Neural cell (in vitro differentiated cells): ENCODE measurements around the gene CNTLN. TPM values are rescaled to one million over a fixed set of nuclear protein-coding genes. Genes with fewer than 3 reads are reported as not detected.

Source experiments
- H2AFZ ChIP-seq: fragments of 200-600, 300-800 bp; sonication (generic), shearing (Covaris generic); 2 replicates; pipeline ENCODE4 v1.6.0; 2014; ENCODE audit warnings: low read depth, mild to moderate bottlenecking, antibody characterized with exemption, low read length, moderate library complexity
- H3F3A ChIP-seq: fragments of 200-600 bp; shearing (Covaris generic); 2 replicates; pipeline ENCODE4 v1.6.1; 2016; ENCODE audit warnings: mild to moderate bottlenecking, moderate library complexity, mixed read lengths, antibody characterized with exemption, low read length; ENCODE audit not compliant: insufficient read depth, poor library complexity, severe bottlenecking
- H3K27ac ChIP-seq: fragments of 200-600, 300-800 bp; sonication (generic), shearing (Covaris generic); 2 replicates; pipeline ENCODE4 v1.5.1; 2014; ENCODE audit warnings: mild to moderate bottlenecking, low read length, moderate library complexity
- H3K27me3 ChIP-seq: fragments of 300-800, 200-600 bp; sonication (generic), shearing (Covaris generic); 2 replicates; pipeline ENCODE4 v1.6.0; 2014; ENCODE audit warnings: mild to moderate bottlenecking, low read depth, low read length, moderate library complexity; ENCODE audit not compliant: insufficient read depth
- H3K36me3 ChIP-seq: fragments of 300-800, 200-600 bp; sonication (generic), shearing (Covaris generic); 2 replicates; pipeline ENCODE4 v1.5.1; 2014; ENCODE audit warnings: mild to moderate bottlenecking, antibody characterized with exemption, low read length, moderate library complexity; ENCODE audit not compliant: insufficient read depth
- H3K4me2 ChIP-seq: fragments of 300-800, 200-600 bp; sonication (generic), shearing (Covaris generic); 2 replicates; pipeline ENCODE4 v1.6.0; 2014; ENCODE audit warnings: mild to moderate bottlenecking, low read length
- H3K4me3 ChIP-seq: fragments of 300-800, 200-600 bp; sonication (generic), shearing (Covaris generic); 2 replicates; pipeline ENCODE4 v1.5.1; 2014; ENCODE audit warnings: mild to moderate bottlenecking, low read length, moderate library complexity
- H3K79me2 ChIP-seq: fragments of 200-600 bp; shearing (Covaris generic); replicated peaks from 2 replicates; pipeline ENCODE4 v1.6.0; 2014; ENCODE audit warnings: mild to moderate bottlenecking, low read length, moderate library complexity; ENCODE audit not compliant: insufficient read depth
- H3K9ac ChIP-seq: fragments of 300-800, 200-600 bp; sonication (generic), shearing (Covaris generic); 2 replicates; pipeline ENCODE4 v1.6.1; 2016; ENCODE audit warnings: mild to moderate bottlenecking, low read length, mixed read lengths
- H3K9me2 ChIP-seq: fragments of 200-600 bp; shearing (Covaris generic); 2 replicates; pipeline ENCODE4 v1.6.1; 2016; ENCODE audit warnings: mild to moderate bottlenecking, low read length, mixed read lengths; ENCODE audit not compliant: insufficient read depth
- H3K9me3 ChIP-seq: fragments of 200-600, 300-800 bp; sonication (generic), shearing (Covaris generic); 2 replicates; pipeline ENCODE4 v1.6.1; 2016; ENCODE audit warnings: mild to moderate bottlenecking, mixed run types, low read length, moderate library complexity, mixed read lengths
- H4K20me1 ChIP-seq: fragments of 200-600 bp; shearing (Covaris generic); 2 replicates; pipeline ENCODE4 v1.6.1; 2016; ENCODE audit warnings: mild to moderate bottlenecking, mixed run types; ENCODE audit not compliant: insufficient read depth
- CTCF ChIP-seq: fragments of 450-650 bp; IDR thresholded peaks from 2 replicates; pipeline ENCODE4 v1.5.1; 2014; ENCODE audit warnings: antibody characterized with exemption, mild to moderate bottlenecking, moderate library complexity; ENCODE audit not compliant: poor library complexity, severe bottlenecking
- EP300 ChIP-seq: fragments of 450-650 bp; conservative IDR thresholded peaks from 2 replicates; pipeline ENCODE4 v1.6.1; 2014; ENCODE audit warnings: antibody characterized with exemption, mild to moderate bottlenecking, moderate library complexity; ENCODE audit not compliant: poor library complexity, severe bottlenecking
- EZH2 ChIP-seq: fragments of 200-600, 300-800 bp; shearing (Covaris generic), sonication (generic); IDR thresholded peaks from 2 replicates; pipeline ENCODE4 v1.6.1; 2014; ENCODE audit warnings: antibody characterized with exemption, low read length, borderline replicate concordance, mild to moderate bottlenecking; ENCODE audit not compliant: insufficient read depth, poor library complexity, severe bottlenecking
- MXI1 ChIP-seq: fragments of 450-650 bp; conservative IDR thresholded peaks from 2 replicates; pipeline ENCODE4 v1.6.1; 2014; ENCODE audit warnings: antibody characterized with exemption, mild to moderate bottlenecking; ENCODE audit not compliant: poor library complexity, severe bottlenecking
- POLR2AphosphoS5 ChIP-seq: IDR thresholded peaks from 2 replicates; pipeline ENCODE4 v1.6.1; 2012
- RAD21 ChIP-seq: fragments of 450-650 bp; conservative IDR thresholded peaks from 2 replicates; pipeline ENCODE4 v1.6.1; 2014; ENCODE audit warnings: antibody characterized with exemption, mild to moderate bottlenecking, moderate library complexity
- REST ChIP-seq: IDR thresholded peaks from 2 replicates; pipeline ENCODE4 v1.6.1; 2012; ENCODE audit warnings: borderline replicate concordance
- SMC3 ChIP-seq: fragments of 450-650 bp; conservative IDR thresholded peaks from 2 replicates; pipeline ENCODE4 v1.6.1; 2014; ENCODE audit warnings: antibody characterized with exemption, mild to moderate bottlenecking, moderate library complexity; ENCODE audit not compliant: poor library complexity
- TAF1 ChIP-seq: IDR thresholded peaks from 2 replicates; pipeline ENCODE4 v1.6.1; 2012; ENCODE audit warnings: low read depth
- polyA plus RNA-seq: library from polyadenylated mRNA; depleted of rRNA; stranded (reverse); fragments of >200 nt; gene quantifications from 2 replicates; pipeline ENCODE4 v1.2.3, GENCODE V29; 2014

The CNTLN gene
- polyA plus RNA-seq, 1 donor from 2014 or later: 5.0 TPM

GRCh38 chr9:17328331-17328730 is 193.5 kb downstream of the CNTLN start:
- Histone ChIP-seq H3F3A (no peaks in the 10 kb centered on the region), H3K4me3 (no peak overlapping the region), H3K27ac (no peak overlapping the region), H3K4me2 (no peak overlapping the region), H3K27me3 (no peaks in the 10 kb centered on the region), H3K79me2 (no peaks in the 10 kb centered on the region), H4K20me1 (no peaks in the 10 kb centered on the region), H2AFZ (no peak overlapping the region), H3K9ac (no peak overlapping the region), H3K9me2 (no peaks in the 10 kb centered on the region), H3K9me3 (no peaks in the 10 kb centered on the region), H3K36me3 (no peaks in the 10 kb centered on the region)
- no peak for TF ChIP-seq REST
- TF ChIP-seq CTCF: no peak
- TF ChIP-seq TAF1: no peak
- no peak for TF ChIP-seq POLR2AphosphoS5
- TF ChIP-seq SMC3: no peak
- no peak for TF ChIP-seq EP300
- TF ChIP-seq EZH2: no peak
- TF ChIP-seq MXI1: no peak
- no peak for TF ChIP-seq RAD21

GRCh38 chr9:17330097-17330496 is 195.3 kb downstream of the CNTLN start:
- no peaks in the 10 kb centered on the region for H3K27me3 ChIP-seq
- H3K9me2 ChIP-seq: no peaks in the 10 kb centered on the region
- no peak overlapping the region for H2AFZ ChIP-seq
- no peak overlapping the region for H3K4me2 ChIP-seq
- no peaks in the 10 kb centered on the region for H3K36me3 ChIP-seq
- TF ChIP-seq TAF1 (no peak), SMC3 (no peak), POLR2AphosphoS5 (no peak), REST (no peak), CTCF (no peak), MXI1 (no peak), RAD21 (no peak), EZH2 (no peak), EP300 (no peak)
- H3K9me3 ChIP-seq: no peaks in the 10 kb centered on the region
- H3K79me2 ChIP-seq: no peaks in the 10 kb centered on the region
- no peaks in the 10 kb centered on the region for H4K20me1 ChIP-seq
- no peaks in the 10 kb centered on the region for H3F3A ChIP-seq
- H3K27ac ChIP-seq: no peak overlapping the region
- no peak overlapping the region for H3K9ac ChIP-seq
- H3K4me3 ChIP-seq: no peak overlapping the region
